IMR-90 (cell line): ENCODE results near the gene BAZ2B. TPM values are rescaled to one million over a fixed set of nuclear protein-coding genes. Genes with fewer than 3 reads are reported as not detected.

Experiments used
- ATAC-seq: fragments of 200-7000 bp; cut with Tn5 transposase; 2 replicates; pipeline ENCODE4 v1.9.1; 2020; ENCODE audit warnings: low read depth, mild to moderate bottlenecking, moderate library complexity
- BruUV-seq: library from RNA; stranded (reverse); fragments of 400-500 nt; replicated peaks from 2 replicates; lab custom pipeline; 2021; lab: Mats Ljungman, UMichigan
- CTCF ChIA-PET: fragments of 300-600 bp; formaldehyde crosslinking; extraction: SDS; loops from one replicate; lab custom pipeline; 2021; ENCODE audit warnings: antibody characterized with exemption; lab: Yijun Ruan, JAX
- POLR2A ChIA-PET: fragments of 300-600 bp; sonication (Branson Sonifier 250); formaldehyde crosslinking; loops from one replicate; lab custom pipeline; 2022; ENCODE audit warnings: antibody characterized with exemption; ENCODE audit not compliant: unreplicated experiment; lab: Charles Lee
- DNase-seq: peaks from one replicate; pipeline ENCODE4 v3.0.0; 2013
- H2AFZ ChIP-seq: replicated peaks from 2 replicates; pipeline ENCODE3; 2013; ENCODE audit warnings: low read length, mild to moderate bottlenecking; ENCODE audit not compliant: poor library complexity
- H2AK5ac ChIP-seq: 2 replicates; pipeline ENCODE4 v1.6.1; 2013; ENCODE audit warnings: low read depth, low read length, inconsistent platforms
- H2AK9ac ChIP-seq: replicated peaks from 2 replicates; pipeline ENCODE3; 2013; ENCODE audit warnings: mild to moderate bottlenecking, low read depth, low read length, moderate library complexity; ENCODE audit not compliant: poor library complexity
- H2BK120ac ChIP-seq: 2 replicates; pipeline ENCODE4 v1.6.1; 2013; ENCODE audit warnings: low read depth, low read length, inconsistent platforms
- H2BK15ac ChIP-seq: 3 replicates; pipeline ENCODE4 v1.6.1; 2013; ENCODE audit warnings: low read depth, low read length, inconsistent platforms
- H2BK20ac ChIP-seq: 2 replicates; pipeline ENCODE4 v1.6.1; 2013; ENCODE audit warnings: low read depth, mild to moderate bottlenecking, inconsistent platforms, low read length, moderate library complexity
- H2BK5ac ChIP-seq: 2 replicates; pipeline ENCODE4 v1.6.1; 2013; ENCODE audit warnings: mild to moderate bottlenecking, low read depth, low read length, inconsistent platforms; ENCODE audit not compliant: poor library complexity, severe bottlenecking
- H3K14ac ChIP-seq: replicated peaks from 2 replicates; pipeline ENCODE4 v1.6.1; 2013; ENCODE audit warnings: low read depth, low read length, inconsistent platforms
- H3K18ac ChIP-seq: 2 replicates; pipeline ENCODE4 v1.6.1; 2013; ENCODE audit warnings: low read depth, low read length, control low read depth
- H3K23ac ChIP-seq: 2 replicates; pipeline ENCODE4 v1.6.1; 2013; ENCODE audit warnings: low read depth, low read length, inconsistent platforms
- H3K27ac ChIP-seq: 2 replicates; pipeline ENCODE4 v1.5.1; 2013; ENCODE audit warnings: mild to moderate bottlenecking, control low read depth, low read length; ENCODE audit not compliant: insufficient read depth
- H3K27me3 ChIP-seq: 2 replicates; pipeline ENCODE4 v1.6.1; 2013; ENCODE audit warnings: low read length; ENCODE audit not compliant: control insufficient read depth, insufficient read depth
- H3K36me3 ChIP-seq: 2 replicates; pipeline ENCODE4 v1.6.1; 2013; ENCODE audit warnings: low read length, mixed read lengths; ENCODE audit not compliant: control insufficient read depth, insufficient read depth
- H3K4ac ChIP-seq: 2 replicates; pipeline ENCODE4 v1.6.1; 2013; ENCODE audit warnings: low read depth, low read length, inconsistent platforms
- H3K4me1 ChIP-seq: 2 replicates; pipeline ENCODE4 v1.6.1; 2013; ENCODE audit warnings: low read length, mixed read lengths; ENCODE audit not compliant: control insufficient read depth, insufficient read depth
- H3K4me2 ChIP-seq: 2 replicates; pipeline ENCODE4 v1.6.1; 2013; ENCODE audit warnings: low read depth, mild to moderate bottlenecking, control low read depth, low read length, moderate library complexity
- H3K4me3 ChIP-seq: 2 replicates; pipeline ENCODE4 v1.5.1; 2013; ENCODE audit warnings: low read depth, mild to moderate bottlenecking, control low read depth, low read length, moderate library complexity; ENCODE audit not compliant: insufficient read depth
- H3K56ac ChIP-seq: 2 replicates; pipeline ENCODE4 v1.6.1; 2013; ENCODE audit warnings: low read length, inconsistent platforms; ENCODE audit not compliant: insufficient read depth; ENCODE audit errors: extremely low read depth
- H3K79me1 ChIP-seq, 2 experiments: 2 replicates each; pipeline ENCODE4 v1.6.1; 2013; ENCODE audit warnings: low read length in 2 of 2, inconsistent platforms in 1 of 2, low read depth in 1 of 2
- H3K9ac ChIP-seq: 2 replicates; pipeline ENCODE4 v1.6.1; 2013; ENCODE audit warnings: low read depth, low read length, control low read depth
- H3K9me1 ChIP-seq: 2 replicates; pipeline ENCODE4 v1.6.1; 2013; ENCODE audit warnings: low read length, inconsistent platforms; ENCODE audit not compliant: insufficient read depth
- H3K9me3 ChIP-seq: 2 replicates; pipeline ENCODE4 v1.6.1; 2013; ENCODE audit warnings: low read length; ENCODE audit not compliant: control insufficient read depth, insufficient read depth
- H4K20me1 ChIP-seq: 2 replicates; pipeline ENCODE4 v1.6.1; 2013; ENCODE audit warnings: low read length, inconsistent platforms; ENCODE audit not compliant: insufficient read depth
- H4K5ac ChIP-seq: 2 replicates; pipeline ENCODE4 v1.6.1; 2013; ENCODE audit warnings: mild to moderate bottlenecking, low read depth, low read length, control low read depth
- H4K8ac ChIP-seq, 2 experiments: 2 replicates each; pipeline ENCODE4 v1.6.1; 2013; ENCODE audit warnings: low read depth in 2 of 2, low read length in 2 of 2, control low read depth in 1 of 2, inconsistent platforms in 1 of 2
- H4K91ac ChIP-seq: 2 replicates; pipeline ENCODE4 v1.6.1; 2013; ENCODE audit warnings: low read depth, low read length, inconsistent platforms; ENCODE audit not compliant: insufficient read depth
- BHLHE40 ChIP-seq: fragments of 150-350 bp; IDR thresholded peaks from 2 replicates; pipeline ENCODE4 v1.6.1; 2016; ENCODE audit warnings: mild to moderate bottlenecking, low read depth, low read length
- MAFK ChIP-seq: IDR thresholded peaks from 2 replicates; pipeline ENCODE4 v1.6.1; 2012; ENCODE audit warnings: low read depth, low read length, improper control_type of control experiment
- MXI1 ChIP-seq: IDR thresholded peaks from 2 replicates; pipeline ENCODE4 v1.6.1; 2012; ENCODE audit warnings: low read depth, mild to moderate bottlenecking, low read length, moderate library complexity, borderline replicate concordance
- POLR2A ChIP-seq: IDR thresholded peaks from 2 replicates; pipeline ENCODE4 v1.6.1; 2012; ENCODE audit warnings: mild to moderate bottlenecking, low read depth, low read length
- RFX5 ChIP-seq: IDR thresholded peaks from 2 replicates; pipeline ENCODE4 v1.8.0; 2012; ENCODE audit warnings: low read depth, mild to moderate bottlenecking, low read length, moderate library complexity
- WGBS, 2 experiments: methylation state at CpG; one replicate each; pipeline versions ENCODE4 v1.1.5 to v1.1.7; 2013; ENCODE audit warnings: missing lambda C conversion rate in 2 of 2; ENCODE audit not compliant: insufficient read length in 1 of 2; ENCODE audit errors: extremely low coverage in 2 of 2; 5-methylcytosine and 5-hydroxymethylcytosine counted together
- dilution Hi-C: fragments of 300-500 bp; cut with HindIII; formaldehyde crosslinking; loops from one replicate; pipeline ENCODE4 v1.14.3; 2018; ENCODE audit warnings: low sequenced_read_pairs; ENCODE audit not compliant: unreplicated experiment
- in situ Hi-C: fragments of 300-500 bp; cut with MboI; formaldehyde crosslinking; loops from 3 replicates; pipeline ENCODE4 v1.14.3; 2019; ENCODE audit warnings: low sequenced_read_pairs, inconsistent platforms, mixed read lengths
- intact Hi-C: fragments of 100-400 bp; cut with micrococcal nuclease; formaldehyde crosslinking; loops from 2 replicates; pipeline ENCODE4 v1.10.0; 2022
- polyA plus RNA-seq, 3 experiments: library from polyadenylated mRNA; depleted of rRNA; stranded (reverse); fragments of >200 nt; gene quantifications; 2 replicates each; pipeline ENCODE4 v1.2.3, GENCODE V29; 2012; ENCODE audit warnings: low replicate concordance in 1 of 3
- total RNA-seq: library from RNA; depleted of rRNA; stranded (reverse); fragments of >200 nt; gene quantifications from 2 replicates; pipeline ENCODE4 v1.2.3, GENCODE V29; 2012
- TF ChIP-seq, protein P1 (sequence below): fragments of 150-350 bp; IDR thresholded peaks from 2 replicates; pipeline ENCODE4 v1.6.1; 2017; ENCODE audit warnings: mild to moderate bottlenecking, antibody characterized with exemption, low read length, low read depth

BAZ2B gene
- total and polyA plus RNA-seq, 2 of the 4 experiments (the other 2 are of a cell fraction) = 8.9 to 42.1 TPM

DNA sequence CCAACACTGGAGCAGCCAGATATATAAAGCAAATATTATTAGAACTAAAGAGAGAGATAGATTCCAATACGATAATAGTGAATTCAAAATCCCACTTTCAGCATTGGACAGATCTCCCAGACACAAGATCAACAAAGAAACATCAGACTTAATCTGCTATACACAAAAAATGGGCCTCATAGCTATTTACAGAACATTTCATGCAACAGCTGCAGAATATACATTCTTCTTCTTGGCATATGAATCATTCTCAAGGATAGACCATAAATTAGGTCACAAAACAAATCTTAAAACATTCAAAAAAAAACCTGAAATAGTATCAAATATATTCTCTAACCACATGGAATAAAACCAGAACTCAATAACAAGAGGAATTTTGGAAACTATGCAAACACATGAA, 23.8 kb upstream of the BAZ2B start:
- no peak for DNase-seq

More for the DNA sequence above, 23.8 kb upstream of the BAZ2B start:
- Histone ChIP-seq H2BK120ac (no peak overlapping the region), H3K9me1 (peaks cover 3% of the 10 kb centered on the region; the same call in 1 of the 2 replicates), H2BK20ac (no peak overlapping the region), H3K4me3 (no peak overlapping the region), H3K4me2 (no peak overlapping the region), H2AFZ (no peak overlapping the region), H3K18ac (no peak overlapping the region), H3K9ac (no peak overlapping the region), H4K8ac (no peak overlapping the region), H2BK5ac (no peak overlapping the region), H2AK9ac (no peak overlapping the region), H2AK5ac (no peak overlapping the region), H3K23ac (no peak overlapping the region), H3K27ac (no peak overlapping the region), H3K56ac (no peak overlapping the region), H3K79me1 (0 out of 4 replicates have a peak, but pooled peaks cover 0 to 6% of the 10 kb centered on the region in 2 experiments), H4K91ac (no peak overlapping the region), H2BK15ac (no peak overlapping the region), H3K36me3 (no peaks in the 10 kb centered on the region), H3K4ac (no peak overlapping the region), H3K9me3 (no peaks in the 10 kb centered on the region), H4K20me1 (no peaks in the 10 kb centered on the region), H4K5ac (no peak overlapping the region), H3K14ac (no peak overlapping the region), H3K27me3 (no peaks in the 10 kb centered on the region), H3K4me1 (peaks cover 3% of the 10 kb centered on the region)
- POLR2A ChIA-PET = no interaction called here
- no peak for ATAC-seq
- no CpG with 5 or more reads among the region's 1 CpG for WGBS, 2 experiments
- dilution Hi-C loops = no loop called here
- no TSS peak for BruUV-seq
- intact Hi-C loops = no loop called here
- TF ChIP-seq MXI1 (no peak), POLR2A (no peak), BHLHE40 (no peak), RFX5 (no peak), MAFK (no peak)
- TF ChIP-seq, protein P1, sequence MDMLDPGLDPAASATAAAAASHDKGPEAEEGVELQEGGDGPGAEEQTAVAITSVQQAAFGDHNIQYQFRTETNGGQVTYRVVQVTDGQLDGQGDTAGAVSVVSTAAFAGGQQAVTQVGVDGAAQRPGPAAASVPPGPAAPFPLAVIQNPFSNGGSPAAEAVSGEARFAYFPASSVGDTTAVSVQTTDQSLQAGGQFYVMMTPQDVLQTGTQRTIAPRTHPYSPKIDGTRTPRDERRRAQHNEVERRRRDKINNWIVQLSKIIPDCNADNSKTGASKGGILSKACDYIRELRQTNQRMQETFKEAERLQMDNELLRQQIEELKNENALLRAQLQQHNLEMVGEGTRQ = no peak
- CTCF ChIA-PET = interaction anchor here (0.7 kb wide), 2 partner anchors 1003 to 1293 kb away, joined by 3 to 5 read pairs; no protein-coding TSS in a partner anchor
- in situ Hi-C loops = no loop called here
